ENCODE data around the gene MED13. TPM values are rescaled to one million over a fixed set of nuclear protein-coding genes. Genes with fewer than 3 reads are reported as not detected.
"Not testable (repeated sequence)": the region's sequence is repeated elsewhere in the genome, so short reads cannot be mapped to it uniquely, and the experiment has no call there.

MED13 gene
- total and polyA plus RNA-seq, 9 of the 15 experiments (the other 6 are each of a cell fraction or from before 2014, with no cell fraction given), result 5.4 to 48.4 (median 28.2) TPM

GRCh38 chr17:61926826-61927207 is 138.3 kb downstream of the MED13 start:
- H3K27me3 ChIP-seq (ENCODE audit: control insufficient read depth in 2 of 2, insufficient read depth in 2 of 2, low read length in 2 of 2), result no peaks in the 10 kb centered on the region
- ChIA-PET CTCF (ENCODE audit: low intra/inter-chr PET ratio) (no interaction called here), POLR2A (no interaction called here)
- ATAC-seq (no peak), DNase-seq (ENCODE audit: extremely low read depth in 1 of 4, low spot score in 3 of 4) (peak in 1 of 4 experiments; percentile 27), FAIRE-seq (no peak)
- peak overlapping the region; percentile 97 for H3K4me2 ChIP-seq (ENCODE audit: insufficient read depth, low read length)
- H4K20me1 ChIP-seq (replicated peaks; ENCODE audit: control insufficient read depth, insufficient read depth, low read length), result no peaks in the 10 kb centered on the region
- peak overlapping the region; percentile 74 for H3K4me3 ChIP-seq
- H3K79me2 ChIP-seq (ENCODE audit: control insufficient read depth, insufficient read depth, low read length), result peaks cover 20% of the 10 kb centered on the region
- no TSS peak for BruUV-seq (replicated peaks)
- H3K36me3 ChIP-seq (ENCODE audit: control insufficient read depth, insufficient read depth, low read length), result peaks cover 24% of the 10 kb centered on the region
- peak overlapping the region; percentile 87 for H3K27ac ChIP-seq (ENCODE audit: extremely low read depth, low read depth, low read length)
- H3K9ac ChIP-seq (ENCODE audit: insufficient read depth in 1 of 2, low read depth in 2 of 2, low read length in 2 of 2), result peak overlapping the region; percentile 92 to 100
- H3K4me1 ChIP-seq (replicated peaks in 1 of 2; ENCODE audit: control insufficient read depth in 2 of 2, insufficient read depth in 2 of 2, low read length in 2 of 2), result peaks cover 0 to 9% of the 10 kb centered on the region in 2 experiments; a peak in 2 of 5 replicates
- TF ChIP-seq ZFX (CRISPR knock-in tag; IDR thresholded peaks at IDR 0.05) (no peak), EWSR1 (IDR thresholded peaks at IDR 0.05; ENCODE audit: borderline replicate concordance, low read depth, partially characterized antibody) (peak; percentile 15), MEF2A (IDR thresholded peaks at IDR 0.05; ENCODE audit: control insufficient read depth, low read depth, low read length) (peak; percentile 19; the same call in 1 of the 2 replicates)
- 6% methylated on average over 4 of the region's 4 CpGs for WGBS (ENCODE audit: insufficient coverage, low coverage, missing lambda C conversion rate)
- in situ Hi-C loops (cut with MboI) (no loop called here), intact Hi-C loops (cut with micrococcal nuclease) (no loop called here)
- no peaks in the 10 kb centered on the region for H3K9me3 ChIP-seq (replicated peaks; ENCODE audit: control insufficient read depth, insufficient read depth, low read depth, low read length)
- H2AFZ ChIP-seq (ENCODE audit: low read depth, low read length), result peak overlapping the region; percentile 97
- H3K9me1 ChIP-seq (ENCODE audit: control insufficient read depth, insufficient read depth, low read length), result no peaks in the 10 kb centered on the region

GRCh38 chr17:61915162-61915561 is 149.9 kb downstream of the MED13 start:
- 98% methylated on average over 12 of the region's 15 CpGs for WGBS (ENCODE audit: insufficient coverage, low coverage, missing lambda C conversion rate)
- FAIRE-seq; H3K9ac ChIP-seq (ENCODE audit: insufficient read depth in 1 of 2, low read depth in 2 of 2, low read length in 2 of 2); H3K79me2 ChIP-seq (ENCODE audit: control insufficient read depth, insufficient read depth, low read length); H3K9me1 ChIP-seq (ENCODE audit: control insufficient read depth, insufficient read depth, low read length); DNase-seq (ENCODE audit: extremely low read depth in 1 of 4, low spot score in 3 of 4); H3K4me2 ChIP-seq (ENCODE audit: insufficient read depth, low read length); H3K4me3 ChIP-seq; H3K27ac ChIP-seq (ENCODE audit: extremely low read depth, low read depth, low read length); H3K9me3 ChIP-seq (replicated peaks; ENCODE audit: control insufficient read depth, insufficient read depth, low read depth, low read length); H3K4me1 ChIP-seq (replicated peaks in 1 of 2; ENCODE audit: control insufficient read depth in 2 of 2, insufficient read depth in 2 of 2, low read length in 2 of 2); CTCF ChIA-PET (ENCODE audit: low intra/inter-chr PET ratio); in situ Hi-C loops (cut with MboI); H4K20me1 ChIP-seq (replicated peaks; ENCODE audit: control insufficient read depth, insufficient read depth, low read length); H2AFZ ChIP-seq (ENCODE audit: low read depth, low read length); H3K27me3 ChIP-seq (ENCODE audit: control insufficient read depth in 2 of 2, insufficient read depth in 2 of 2, low read length in 2 of 2); ATAC-seq; POLR2A ChIA-PET; BruUV-seq (replicated peaks); intact Hi-C loops (cut with micrococcal nuclease): not testable (repeated sequence)
- peaks cover 48% of the 10 kb centered on the region for H3K36me3 ChIP-seq (ENCODE audit: control insufficient read depth, insufficient read depth, low read length)
